NT2/D1 (cell line): ENCODE data around the gene RBBP8NL.

Source experiments
- DNase-seq: peaks from one replicate; pipeline ENCODE4 v3.0.0-alpha.2; 2011; ENCODE audit warnings: low read depth, low spot score
- H3K27me3 ChIP-seq: 2 replicates; pipeline ENCODE4 v1.6.0; 2011; ENCODE audit warnings: mild to moderate bottlenecking; ENCODE audit not compliant: insufficient read length, insufficient read depth
- H3K36me3 ChIP-seq: 2 replicates; pipeline ENCODE4 v1.6.1; 2011; ENCODE audit warnings: mild to moderate bottlenecking, low read length, mixed read lengths; ENCODE audit not compliant: insufficient read depth, insufficient read length
- H3K4me1 ChIP-seq: 2 replicates; pipeline ENCODE4 v1.5.1; 2011; ENCODE audit not compliant: insufficient read depth, insufficient read length
- H3K4me3 ChIP-seq: 2 replicates; pipeline ENCODE4 v1.5.1; 2011; ENCODE audit warnings: low read depth; ENCODE audit not compliant: insufficient read length
- H3K9ac ChIP-seq: 2 replicates; pipeline ENCODE4 v1.6.0; 2011; ENCODE audit warnings: low read depth; ENCODE audit not compliant: insufficient read length
- H3K9me3 ChIP-seq: 2 replicates; pipeline ENCODE4 v1.5.1; 2011; ENCODE audit warnings: mild to moderate bottlenecking, low read length; ENCODE audit not compliant: insufficient read depth
- SUZ12 ChIP-seq: IDR thresholded peaks from 2 replicates; pipeline ENCODE4 v1.6.1; 2011; ENCODE audit not compliant: insufficient read length, insufficient read depth; ENCODE audit errors: extremely low read depth
- YY1 ChIP-seq: IDR thresholded peaks from 2 replicates; pipeline ENCODE4 v1.6.1; 2011; ENCODE audit not compliant: insufficient read length, insufficient read depth
- ZNF274 ChIP-seq: IDR thresholded peaks from 2 replicates; pipeline ENCODE4 v1.6.1; 2011; ENCODE audit warnings: mild to moderate bottlenecking, low read depth, low read length

RBBP8NL gene

DNA sequence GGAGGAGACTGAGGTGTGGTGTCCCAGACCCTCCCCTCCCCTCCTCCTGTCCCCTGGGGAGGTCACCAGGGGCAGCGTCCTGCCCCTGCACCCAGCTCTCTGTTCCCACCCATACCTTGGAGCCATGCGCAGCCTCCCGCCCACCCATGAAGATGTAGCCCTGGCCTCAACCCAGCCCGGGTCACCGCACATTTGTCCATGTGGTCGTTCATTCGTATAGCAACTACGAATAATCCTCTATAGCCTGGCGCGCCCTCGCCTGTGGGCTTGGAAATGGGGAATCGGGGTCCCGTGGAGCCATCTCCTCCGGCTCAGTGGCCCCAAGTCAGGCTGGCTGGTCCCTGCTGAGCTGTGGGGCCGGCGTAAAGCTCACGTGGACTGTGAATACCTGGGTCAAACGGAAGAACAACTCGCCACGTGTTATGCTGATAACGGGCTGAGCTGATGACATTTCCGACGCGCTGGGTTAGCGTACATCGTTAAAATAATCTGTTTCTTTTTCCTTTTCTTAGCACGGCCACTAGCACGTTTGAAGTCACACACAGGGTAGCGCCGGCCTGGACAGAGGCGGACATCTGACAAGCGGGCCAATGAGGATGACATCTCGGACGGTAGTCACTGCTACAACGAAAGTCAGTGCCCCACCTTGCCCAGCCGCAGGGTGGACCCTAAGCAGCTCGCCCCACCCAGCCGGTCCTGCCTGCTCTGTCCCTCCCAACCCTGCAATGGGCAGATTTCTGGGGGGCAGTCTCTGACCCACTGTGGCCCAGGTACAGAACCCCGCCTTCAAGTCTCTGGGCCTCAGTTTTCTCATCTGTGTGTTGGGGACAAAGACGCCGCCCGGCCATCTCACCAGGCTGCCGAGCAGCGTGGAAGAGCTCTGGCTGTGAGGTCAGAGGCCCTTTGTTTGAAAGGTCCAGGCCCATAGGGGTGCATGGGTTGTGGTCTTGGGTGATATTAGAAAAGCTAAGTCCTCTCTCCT lies 19.8 kb upstream of the RBBP8NL start:
- TF ChIP-seq YY1 (no peak), SUZ12 (no peak), ZNF274 (no peak)
- Histone ChIP-seq H3K4me3 (no peak overlapping the region), H3K9ac (no peak overlapping the region), H3K27me3 (peaks cover 3% of the 10 kb centered on the region), H3K36me3 (no peaks in the 10 kb centered on the region), H3K9me3 (no peaks in the 10 kb centered on the region), H3K4me1 (peaks cover 20% of the 10 kb centered on the region)
- DNase-seq, result no peak

DNA sequence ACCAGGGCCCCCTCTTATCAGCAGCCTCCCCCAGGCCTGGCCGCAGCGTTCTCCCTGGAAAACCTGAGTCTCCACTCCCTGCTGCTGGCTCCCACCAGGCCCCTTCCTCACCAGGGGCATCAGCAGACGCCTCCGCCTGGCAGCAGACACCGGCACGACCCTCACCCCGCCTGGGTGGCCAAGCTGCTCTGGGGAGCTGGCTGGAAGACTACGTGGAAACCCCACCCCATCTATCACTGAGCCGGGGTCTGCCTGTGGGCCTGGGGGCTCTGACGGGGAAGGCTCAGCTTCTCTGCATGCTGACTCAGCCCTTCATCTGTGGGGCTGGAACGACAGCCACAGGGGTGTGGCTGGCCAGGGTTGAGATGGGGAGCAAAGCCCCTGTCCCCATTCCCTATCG lies 19.1 kb upstream of the RBBP8NL start:
- DNase-seq, result no peak
- TF ChIP-seq YY1 (no peak), SUZ12 (no peak), ZNF274 (no peak)
- no peak overlapping the region for H3K4me3 ChIP-seq
- no peak overlapping the region for H3K9ac ChIP-seq
- peaks cover 21% of the 10 kb centered on the region for H3K4me1 ChIP-seq
- H3K27me3 ChIP-seq, result no peaks in the 10 kb centered on the region
- H3K9me3 ChIP-seq, result no peaks in the 10 kb centered on the region
- H3K36me3 ChIP-seq, result no peaks in the 10 kb centered on the region

DNA sequence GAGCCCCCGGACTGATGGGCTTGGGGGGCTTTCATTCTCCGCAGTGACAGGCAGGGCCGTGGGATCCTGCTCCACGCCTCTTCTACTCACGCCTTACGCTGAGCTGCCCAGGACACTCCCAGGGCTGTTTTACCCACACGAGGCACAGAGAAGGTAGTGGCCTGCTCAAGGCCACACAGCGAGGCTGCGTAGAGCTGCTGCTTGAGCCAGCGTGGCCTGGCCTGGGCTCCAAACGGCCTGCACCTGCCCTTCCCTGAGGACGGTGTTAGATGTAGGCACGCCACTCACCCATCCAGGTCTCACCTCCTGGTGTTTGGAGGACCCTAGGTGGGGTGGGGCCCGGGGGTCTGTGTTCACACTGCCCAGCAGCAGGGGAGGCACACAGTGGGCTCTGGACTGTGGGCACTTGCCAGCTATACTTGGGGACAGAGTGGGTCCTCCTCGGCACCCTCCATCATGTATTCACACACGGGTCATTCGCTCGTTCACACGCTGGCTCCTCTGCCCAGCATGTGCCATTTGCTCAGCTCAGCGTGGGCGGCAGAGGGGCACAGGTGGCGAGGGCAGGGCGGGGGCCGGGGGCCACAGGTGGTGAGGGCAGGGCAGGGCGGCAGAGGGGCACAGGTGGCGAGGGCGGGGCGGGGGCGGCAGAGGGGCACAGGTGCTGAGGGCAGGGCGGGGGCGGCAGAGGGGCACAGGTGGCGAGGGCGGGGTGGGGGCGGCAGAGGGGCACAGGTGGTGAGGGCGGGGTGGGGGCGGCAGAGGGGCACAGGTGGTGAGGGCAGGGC lies 18.4 kb upstream of the RBBP8NL start:
- no peak overlapping the region for H3K9ac ChIP-seq
- H3K9me3 ChIP-seq, result no peaks in the 10 kb centered on the region
- H3K36me3 ChIP-seq, result no peaks in the 10 kb centered on the region
- H3K4me3 ChIP-seq, result no peak overlapping the region
- no peak for TF ChIP-seq YY1
- TF ChIP-seq ZNF274, result no peak
- no peak for TF ChIP-seq SUZ12
- no peaks in the 10 kb centered on the region for H3K27me3 ChIP-seq
- no peak for DNase-seq
- H3K4me1 ChIP-seq, result peaks cover 17% of the 10 kb centered on the region

DNA sequence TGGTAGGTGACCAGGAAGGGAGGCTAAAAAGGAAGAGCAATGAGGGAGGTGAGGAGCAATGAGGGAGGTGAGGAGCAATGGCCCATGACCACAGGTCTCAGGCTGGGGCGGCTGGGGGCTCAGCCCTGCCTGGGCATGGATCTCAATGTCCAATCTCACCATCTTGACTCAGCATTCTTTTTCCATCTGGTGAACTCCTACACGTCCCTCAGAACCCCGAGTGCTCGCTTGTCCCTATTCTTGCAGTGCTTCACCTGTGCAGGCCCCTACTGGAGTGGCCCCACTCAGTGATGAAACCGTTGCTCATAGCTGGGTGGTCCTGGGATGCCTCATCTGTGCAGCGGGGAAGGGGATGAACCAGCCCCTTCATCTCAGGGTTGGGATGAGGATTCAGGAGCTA lies 16.9 kb upstream of the RBBP8NL start:
- H3K36me3 ChIP-seq, result no peaks in the 10 kb centered on the region
- H3K27me3 ChIP-seq, result no peaks in the 10 kb centered on the region
- no peak for DNase-seq
- H3K9me3 ChIP-seq, result no peaks in the 10 kb centered on the region
- H3K4me1 ChIP-seq, result peaks cover 13% of the 10 kb centered on the region
- no peak overlapping the region for H3K4me3 ChIP-seq
- no peak overlapping the region for H3K9ac ChIP-seq
- TF ChIP-seq SUZ12 (no peak), YY1 (no peak), ZNF274 (no peak)

DNA sequence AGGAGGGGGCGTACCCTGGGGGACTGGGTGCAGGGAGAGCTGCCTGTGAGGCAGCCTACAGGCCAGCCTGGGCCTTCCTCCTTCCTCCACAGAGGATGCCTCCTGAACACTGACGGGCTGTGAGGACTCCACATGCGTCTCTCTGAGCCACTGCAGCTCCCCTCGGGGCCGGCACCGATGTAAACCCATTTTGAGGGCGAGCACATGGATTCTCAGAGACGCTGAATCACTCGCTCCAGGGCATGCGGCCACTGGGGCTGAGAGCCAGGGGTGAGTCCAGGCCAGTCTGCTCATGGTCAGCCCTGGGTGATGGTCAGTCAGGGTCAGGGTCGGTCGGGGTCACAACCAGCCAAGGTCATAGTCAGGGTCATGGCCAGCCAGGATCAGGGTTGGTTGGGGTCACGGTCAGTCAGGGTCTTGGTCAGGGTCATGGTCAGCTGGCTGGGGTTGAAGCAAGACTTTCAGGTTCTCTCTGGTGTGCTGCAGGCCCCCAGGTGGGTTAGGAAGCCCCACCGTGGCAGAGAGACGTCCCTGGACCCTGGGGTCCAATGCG lies 14.7 kb upstream of the RBBP8NL start:
- DNase-seq, result no peak
- H3K36me3 ChIP-seq, result no peaks in the 10 kb centered on the region
- H3K27me3 ChIP-seq, result no peaks in the 10 kb centered on the region
- H3K9ac ChIP-seq, result no peak overlapping the region
- TF ChIP-seq YY1 (no peak), SUZ12 (no peak), ZNF274 (no peak)
- no peak overlapping the region for H3K4me3 ChIP-seq
- H3K9me3 ChIP-seq, result no peaks in the 10 kb centered on the region
- peaks cover 13% of the 10 kb centered on the region for H3K4me1 ChIP-seq

DNA sequence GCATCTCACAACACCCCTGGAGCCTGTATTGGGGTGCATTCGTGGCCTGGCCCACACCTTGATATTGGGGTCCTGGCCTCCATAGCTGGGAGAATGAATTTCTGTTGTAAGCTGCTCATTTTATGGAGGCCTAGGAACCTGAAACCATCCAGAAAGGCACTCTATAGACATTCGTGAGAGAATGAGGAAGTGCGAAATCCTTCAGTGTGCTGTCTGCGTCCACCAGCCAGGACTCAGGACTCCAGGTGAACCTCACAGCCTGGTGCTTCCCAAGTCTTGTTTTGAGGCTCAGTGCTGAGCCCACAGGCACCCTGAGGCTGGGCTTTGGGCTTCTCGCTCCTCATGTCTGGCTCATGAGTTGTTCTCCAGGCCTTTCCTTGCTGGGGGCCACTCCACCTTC lies 11.9 kb upstream of the RBBP8NL start:
- Histone ChIP-seq H3K9ac (no peak overlapping the region), H3K27me3 (peaks cover 11% of the 10 kb centered on the region), H3K4me3 (no peak overlapping the region), H3K9me3 (no peaks in the 10 kb centered on the region), H3K36me3 (no peaks in the 10 kb centered on the region), H3K4me1 (peaks cover 6% of the 10 kb centered on the region)
- TF ChIP-seq ZNF274 (no peak), YY1 (no peak), SUZ12 (no peak)
- no peak for DNase-seq

DNA sequence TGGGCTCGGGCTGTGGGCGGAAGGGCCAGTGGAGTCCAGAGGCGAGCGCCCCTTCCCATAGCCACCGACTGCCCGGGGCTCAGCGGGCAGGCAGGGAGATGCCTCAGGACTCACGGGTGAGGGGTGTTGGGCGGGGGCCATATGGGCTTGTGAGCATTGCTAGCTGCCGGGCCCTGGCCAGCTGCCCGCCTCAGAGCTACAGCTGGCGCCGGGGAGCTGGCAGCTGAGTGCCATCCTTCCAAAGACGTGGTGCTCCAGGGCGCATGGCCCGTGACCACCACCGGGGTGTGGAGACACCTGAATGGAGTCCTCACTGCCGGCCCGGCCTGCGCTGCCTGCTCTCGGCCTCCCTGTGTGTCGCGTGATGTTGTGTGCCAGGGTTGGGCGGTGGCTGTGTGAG lies 10.6 kb upstream of the RBBP8NL start:
- Histone ChIP-seq H3K9me3 (no peaks in the 10 kb centered on the region), H3K4me1 (peaks cover 8% of the 10 kb centered on the region), H3K9ac (no peak overlapping the region), H3K4me3 (no peak overlapping the region), H3K27me3 (peaks cover 11% of the 10 kb centered on the region), H3K36me3 (no peaks in the 10 kb centered on the region)
- TF ChIP-seq SUZ12, result no peak
- TF ChIP-seq ZNF274, result no peak
- TF ChIP-seq YY1, result no peak
- DNase-seq, result no peak
